ENCODE data around the gene SETD7.

The SETD7 gene

GRCh38 chr4:139556071-139556723 lies at the start of gene SETD7:
Gene SETD7, minus strand, starts transcription at chr4:139556219. Its CDS starts 82 bp downstream, at chr4:139556137.
- Histone ChIP-seq H3F3A (ENCODE audit: control insufficient read depth, insufficient read depth) (peaks cover 32% of the 10 kb centered on the region), H3K27ac (ENCODE audit: low read depth, low read length) (peak within 1 kb of the TSS; percentile 79), H3K9me3 (ENCODE audit: control insufficient read depth, insufficient read depth, low read length) (no peaks in the 10 kb centered on the region), H3K27me3 (ENCODE audit: control insufficient read depth, low read length) (no peaks in the 10 kb centered on the region), H3K9me2 (replicated peaks; ENCODE audit: control insufficient read depth, low read length) (no peaks in the 10 kb centered on the region), H4K20me1 (ENCODE audit: control insufficient read depth, insufficient read depth, low read depth, low read length) (peaks cover 28% of the 10 kb centered on the region), H3K4me1 (ENCODE audit: control insufficient read depth, low read length) (peaks cover 80% of the 10 kb centered on the region), H3K4me3 (ENCODE audit: low read length) (peak within 1 kb of the TSS; percentile 86), H3K4me2 (ENCODE audit: low read length) (peak within 1 kb of the TSS; percentile 94), H3K79me2 (ENCODE audit: control insufficient read depth, low read length) (peaks cover 51% of the 10 kb centered on the region), H3K36me3 (ENCODE audit: control insufficient read depth, low read length) (peaks cover 32% of the 10 kb centered on the region)
- no peak for TF ChIP-seq EZH2phosphoT487 (IDR thresholded peaks at IDR 0.05; ENCODE audit: borderline replicate concordance, low read length)
- TF ChIP-seq, protein P1, sequence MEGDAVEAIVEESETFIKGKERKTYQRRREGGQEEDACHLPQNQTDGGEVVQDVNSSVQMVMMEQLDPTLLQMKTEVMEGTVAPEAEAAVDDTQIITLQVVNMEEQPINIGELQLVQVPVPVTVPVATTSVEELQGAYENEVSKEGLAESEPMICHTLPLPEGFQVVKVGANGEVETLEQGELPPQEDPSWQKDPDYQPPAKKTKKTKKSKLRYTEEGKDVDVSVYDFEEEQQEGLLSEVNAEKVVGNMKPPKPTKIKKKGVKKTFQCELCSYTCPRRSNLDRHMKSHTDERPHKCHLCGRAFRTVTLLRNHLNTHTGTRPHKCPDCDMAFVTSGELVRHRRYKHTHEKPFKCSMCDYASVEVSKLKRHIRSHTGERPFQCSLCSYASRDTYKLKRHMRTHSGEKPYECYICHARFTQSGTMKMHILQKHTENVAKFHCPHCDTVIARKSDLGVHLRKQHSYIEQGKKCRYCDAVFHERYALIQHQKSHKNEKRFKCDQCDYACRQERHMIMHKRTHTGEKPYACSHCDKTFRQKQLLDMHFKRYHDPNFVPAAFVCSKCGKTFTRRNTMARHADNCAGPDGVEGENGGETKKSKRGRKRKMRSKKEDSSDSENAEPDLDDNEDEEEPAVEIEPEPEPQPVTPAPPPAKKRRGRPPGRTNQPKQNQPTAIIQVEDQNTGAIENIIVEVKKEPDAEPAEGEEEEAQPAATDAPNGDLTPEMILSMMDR (IDR thresholded peaks at IDR 0.05; ENCODE audit: low read depth, low read length, poor library complexity, severe bottlenecking) = no peak

DNA sequence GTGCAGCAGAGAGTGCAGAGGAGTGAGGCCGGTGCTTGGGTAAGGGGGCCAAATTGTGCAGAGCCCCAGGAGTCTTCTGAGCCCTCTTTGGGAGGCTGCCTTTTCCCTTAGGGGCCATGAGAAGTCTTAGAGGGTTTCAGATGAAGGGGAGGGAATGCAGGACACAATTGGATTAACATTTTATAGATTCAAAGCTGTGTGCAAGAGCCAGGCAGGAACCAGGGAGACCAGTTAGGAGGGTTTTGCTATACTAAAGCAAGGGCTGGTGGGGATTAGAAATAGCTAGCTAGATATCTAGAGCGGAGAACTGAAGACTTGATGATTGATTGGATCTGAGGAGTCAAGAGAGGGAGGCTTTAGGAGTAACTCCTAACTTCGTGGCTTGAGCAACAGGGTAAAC lies 49.5 kb upstream of the SETD7 start:
- peaks cover 7% of the 10 kb centered on the region; the same call in 1 of the 2 replicates for H3K27me3 ChIP-seq (ENCODE audit: control insufficient read depth, low read length)
- H3K27ac ChIP-seq (ENCODE audit: low read depth, low read length) = no peak overlapping the region
- H3K9me2 ChIP-seq (replicated peaks; ENCODE audit: control insufficient read depth, low read length) = no peaks in the 10 kb centered on the region
- H4K20me1 ChIP-seq (ENCODE audit: control insufficient read depth, insufficient read depth, low read depth, low read length) = no peaks in the 10 kb centered on the region
- H3K4me3 ChIP-seq (ENCODE audit: low read length) = no peak overlapping the region
- H3K9me3 ChIP-seq (ENCODE audit: control insufficient read depth, insufficient read depth, low read length) = no peaks in the 10 kb centered on the region
- H3K79me2 ChIP-seq (ENCODE audit: control insufficient read depth, low read length) = no peaks in the 10 kb centered on the region
- H3F3A ChIP-seq (ENCODE audit: control insufficient read depth, insufficient read depth) = no peaks in the 10 kb centered on the region
- no peaks in the 10 kb centered on the region for H3K36me3 ChIP-seq (ENCODE audit: control insufficient read depth, low read length)
- TF ChIP-seq, protein P1 (IDR thresholded peaks at IDR 0.05; ENCODE audit: low read depth, low read length, poor library complexity, severe bottlenecking) = no peak
- no peak for TF ChIP-seq EZH2phosphoT487 (IDR thresholded peaks at IDR 0.05; ENCODE audit: borderline replicate concordance, low read length)
- peaks cover 8% of the 10 kb centered on the region for H3K4me1 ChIP-seq (ENCODE audit: control insufficient read depth, low read length)
- H3K4me2 ChIP-seq (ENCODE audit: low read length) = no peak overlapping the region

GRCh38 chr4:139603576-139604410 lies 47.8 kb upstream of the SETD7 start:
- Histone ChIP-seq H4K20me1 (ENCODE audit: control insufficient read depth, insufficient read depth, low read depth, low read length) (no peaks in the 10 kb centered on the region), H3K4me2 (ENCODE audit: low read length) (no peak overlapping the region), H3F3A (ENCODE audit: control insufficient read depth, insufficient read depth) (no peaks in the 10 kb centered on the region), H3K79me2 (ENCODE audit: control insufficient read depth, low read length) (no peaks in the 10 kb centered on the region), H3K27ac (ENCODE audit: low read depth, low read length) (no peak overlapping the region), H3K9me2 (replicated peaks; ENCODE audit: control insufficient read depth, low read length) (no peaks in the 10 kb centered on the region), H3K4me3 (ENCODE audit: low read length) (no peak overlapping the region), H3K9me3 (ENCODE audit: control insufficient read depth, insufficient read depth, low read length) (no peaks in the 10 kb centered on the region), H3K36me3 (ENCODE audit: control insufficient read depth, low read length) (no peaks in the 10 kb centered on the region), H3K27me3 (ENCODE audit: control insufficient read depth, low read length) (peaks cover 7% of the 10 kb centered on the region; the same call in 1 of the 2 replicates), H3K4me1 (ENCODE audit: control insufficient read depth, low read length) (peaks cover 8% of the 10 kb centered on the region)
- TF ChIP-seq, protein P1 (IDR thresholded peaks at IDR 0.05; ENCODE audit: low read depth, low read length, poor library complexity, severe bottlenecking) = peak; percentile 68
- TF ChIP-seq EZH2phosphoT487 (IDR thresholded peaks at IDR 0.05; ENCODE audit: borderline replicate concordance, low read length) = no peak
